K562 (cell line): ENCODE measurements around the gene PDCD6IP. TPM values are rescaled to one million over a fixed set of nuclear protein-coding genes. Genes with fewer than 3 reads are reported as not detected.

ENCODE experiments used
- CLOCK ChIP-seq: fragments of 250-450 bp; sonication (Bioruptor Pico); IDR thresholded peaks from 2 replicates; pipeline ENCODE4 v1.4.0; 2020; ENCODE audit warnings: mild to moderate bottlenecking, moderate library complexity, borderline replicate concordance
- DNMT1 ChIP-seq: fragments of 450-650 bp; IDR thresholded peaks from 2 replicates; pipeline ENCODE4 v1.6.1; 2016; ENCODE audit warnings: antibody characterized with exemption, mild to moderate bottlenecking
- TRIM24 ChIP-seq, 2 experiments: fragments of 450-650 bp; IDR thresholded peaks; 2 replicates each; pipeline ENCODE4 v1.6.1; 2016
- ZBTB40 ChIP-seq, 2 experiments: fragments of 450-650 bp in 1 of 2; sonication (generic) in 1 of 2; formaldehyde crosslinking in 1 of 2; IDR thresholded peaks; 2 replicates each; pipeline versions ENCODE4 v1.7.1 to v1.9.0; 2016 to 2022; ENCODE audit warnings: inconsistent platforms in 1 of 2, mild to moderate bottlenecking in 1 of 2, missing genetic modification reagents in 1 of 2
- polyA plus RNA-seq, 8 experiments: library from polyadenylated mRNA; depleted of rRNA in 4 of 8; stranded (reverse) in 5 of 8; unstranded in 3 of 8; fragments of >200 nt; fragmentation: Nextera tagmentation in 2 of 8; fragmentation: Illumina TruSeq in 1 of 8; extraction: Ambion mirVana in 2 of 8; extraction: Trizol in 1 of 8; gene quantifications; 2 replicates each; pipeline versions ENCODE4 v1.2.1 to v1.2.3, GENCODE V29; 2011 to 2014; ENCODE audit warnings: inconsistent platforms in 1 of 8, missing spikeins in 1 of 8
- total RNA-seq, 7 experiments: library from RNA; depleted of rRNA in 6 of 7; stranded (reverse); fragments of >200 nt in 6 of 7; fragmentation: Illumina TruSeq in 2 of 7; extraction: Trizol in 2 of 7; gene quantifications; 2 replicates each; pipeline versions ENCODE4 v1.2.1 to v1.2.3, GENCODE V29; 2011 to 2021; ENCODE audit warnings: low replicate concordance in 1 of 7

The PDCD6IP gene
- total and polyA plus RNA-seq, 9 of the 15 experiments (the other 6 are each of a cell fraction or from before 2014, with no cell fraction given): 40.2 to 302 (median 122) TPM

GRCh38 chr3:33803252-33803651, 4.8 kb downstream of the PDCD6IP start (continued):
- 0 out of 4 replicates have a peak, but pooled peaks of 1 of the 2 experiments have one; percentile 37 for TF ChIP-seq TRIM24 (IDR thresholded peaks at IDR 0.05)
- no peak for TF ChIP-seq ZBTB40 (IDR thresholded peaks at IDR 0.05)
- no peak for TF ChIP-seq ZBTB40 (CRISPR knock-in tag; IDR thresholded peaks at IDR 0.05)
- no peak for TF ChIP-seq DNMT1
- no peak for TF ChIP-seq CLOCK (CRISPR knock-in tag)
